22Rv1 (cell line): ENCODE measurements around the gene BTN2A1.
"Not testable (repeated sequence)": the region's sequence is repeated elsewhere in the genome, so short reads cannot be mapped to it uniquely, and the experiment has no call there.

Experiments used
- H3K27ac ChIP-seq: fragments of 450-650 bp; 2 replicates; pipeline ENCODE4 v1.5.1; 2017
- CTCF ChIP-seq: fragments of 450-650 bp; IDR thresholded peaks from 2 replicates; pipeline ENCODE4 v1.5.1; 2017; ENCODE audit warnings: mild to moderate bottlenecking
- ZFX ChIP-seq: fragments of 450-650 bp; IDR thresholded peaks from 2 replicates; pipeline ENCODE4 v1.6.1; 2017; ENCODE audit warnings: antibody characterized with exemption, borderline replicate concordance

The BTN2A1 gene

GRCh38 chr6:26495281-26495680, 37.5 kb downstream of the BTN2A1 start:
- no peak overlapping the region for H3K27ac ChIP-seq
- TF ChIP-seq CTCF = no peak
- TF ChIP-seq ZFX = no peak

GRCh38 chr6:26497610-26498009, 39.9 kb downstream of the BTN2A1 start:
- no peak for TF ChIP-seq ZFX
- TF ChIP-seq CTCF = no peak
- H3K27ac ChIP-seq = no peak overlapping the region

- no peak for TF ChIP-seq CTCF
- TF ChIP-seq ZFX = no peak
- no peak within 1 kb of the TSS for H3K27ac ChIP-seq
Observed at GRCh38 chr6:26500102-26500501, 42.3 kb downstream of the BTN2A1 start, which contains the start of gene BTN1A1. BTN1A1 (plus strand) TSS chr6:26500303; CDS start chr6:26501287, 984 bp downstream.

GRCh38 chr6:26501482-26501986, 43.8 kb downstream of the BTN2A1 start:
- no peak overlapping the region for H3K27ac ChIP-seq
- TF ChIP-seq CTCF (no peak), ZFX (no peak)

GRCh38 chr6:26502165-26502564, 44.4 kb downstream of the BTN2A1 start:
- no peak for TF ChIP-seq CTCF
- H3K27ac ChIP-seq = no peak overlapping the region

- TF ChIP-seq CTCF (no peak), ZFX (no peak)
- no peak overlapping the region for H3K27ac ChIP-seq
Observed at GRCh38 chr6:26502626-26503025, 44.9 kb downstream of the BTN2A1 start.

GRCh38 chr6:26507658-26508057, 49.9 kb downstream of the BTN2A1 start:
- H3K27ac ChIP-seq = no peak overlapping the region
- TF ChIP-seq CTCF (no peak), ZFX (no peak)

- not testable (repeated sequence) for H3K27ac ChIP-seq
Observed at GRCh38 chr6:26511033-26511432, 53.3 kb downstream of the BTN2A1 start.
